ENCODE results near the gene CNTNAP5.

Gene CNTNAP5

DNA sequence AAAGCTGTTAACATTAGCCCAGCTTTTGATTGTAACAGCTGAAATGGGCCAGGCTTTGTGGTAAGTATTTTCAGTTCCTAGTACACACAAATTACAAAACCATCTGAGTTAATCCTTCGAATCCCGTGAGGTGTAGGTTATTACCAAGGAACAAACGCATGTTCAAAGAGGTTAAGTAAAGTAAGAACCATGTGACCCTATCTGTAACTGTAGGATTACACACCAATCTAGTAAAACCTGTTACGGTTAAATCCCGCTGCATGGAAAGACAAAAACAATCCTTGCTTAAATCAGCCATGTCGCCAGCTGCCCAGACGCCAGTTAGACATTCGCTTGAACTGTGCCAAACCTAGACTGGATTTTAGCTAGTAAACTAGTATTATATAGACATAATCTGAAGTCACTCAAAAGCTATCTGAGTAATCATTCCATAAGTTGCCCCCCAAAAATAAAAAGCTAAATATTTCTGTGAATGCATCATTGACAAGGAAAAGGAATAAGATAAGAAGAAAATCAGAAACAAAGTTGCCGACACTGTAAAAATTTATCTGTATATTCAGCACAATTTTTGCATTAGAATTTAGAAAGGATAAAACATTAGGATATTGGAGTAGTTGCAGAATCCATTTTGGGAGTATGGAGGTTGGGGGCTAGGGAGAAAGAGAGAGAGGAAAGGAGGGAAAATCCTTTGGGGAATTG is 638.0 kb downstream of the CNTNAP5 start:
- DNase-seq (ENCODE audit: low read depth) = no peak
- TF ChIP-seq, protein P1, sequence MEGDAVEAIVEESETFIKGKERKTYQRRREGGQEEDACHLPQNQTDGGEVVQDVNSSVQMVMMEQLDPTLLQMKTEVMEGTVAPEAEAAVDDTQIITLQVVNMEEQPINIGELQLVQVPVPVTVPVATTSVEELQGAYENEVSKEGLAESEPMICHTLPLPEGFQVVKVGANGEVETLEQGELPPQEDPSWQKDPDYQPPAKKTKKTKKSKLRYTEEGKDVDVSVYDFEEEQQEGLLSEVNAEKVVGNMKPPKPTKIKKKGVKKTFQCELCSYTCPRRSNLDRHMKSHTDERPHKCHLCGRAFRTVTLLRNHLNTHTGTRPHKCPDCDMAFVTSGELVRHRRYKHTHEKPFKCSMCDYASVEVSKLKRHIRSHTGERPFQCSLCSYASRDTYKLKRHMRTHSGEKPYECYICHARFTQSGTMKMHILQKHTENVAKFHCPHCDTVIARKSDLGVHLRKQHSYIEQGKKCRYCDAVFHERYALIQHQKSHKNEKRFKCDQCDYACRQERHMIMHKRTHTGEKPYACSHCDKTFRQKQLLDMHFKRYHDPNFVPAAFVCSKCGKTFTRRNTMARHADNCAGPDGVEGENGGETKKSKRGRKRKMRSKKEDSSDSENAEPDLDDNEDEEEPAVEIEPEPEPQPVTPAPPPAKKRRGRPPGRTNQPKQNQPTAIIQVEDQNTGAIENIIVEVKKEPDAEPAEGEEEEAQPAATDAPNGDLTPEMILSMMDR (IDR thresholded peaks at IDR 0.05; ENCODE audit: insufficient read depth, low read depth, low read length, missing control alignments) = no peak
- no peak overlapping the region for H3K4me3 ChIP-seq (ENCODE audit: low read depth, low read length)

DNA sequence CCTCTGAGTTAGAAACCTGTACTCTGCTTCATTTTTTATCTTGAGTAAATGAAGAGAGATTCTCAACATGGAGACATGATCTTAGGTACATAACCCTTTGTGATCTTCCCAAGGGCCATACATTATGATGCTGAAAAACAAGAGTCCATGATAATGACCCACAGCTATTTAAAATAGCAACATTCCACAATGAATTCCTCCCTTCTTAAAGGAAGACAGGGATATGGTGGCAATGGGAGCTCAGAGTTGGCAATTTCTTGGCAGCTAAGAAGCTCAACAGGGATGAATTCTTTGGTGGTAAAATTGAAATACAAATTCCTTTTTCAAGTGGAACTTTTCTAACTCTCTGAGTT is 638.5 kb downstream of the CNTNAP5 start:
- TF ChIP-seq, protein P1 (IDR thresholded peaks at IDR 0.05; ENCODE audit: insufficient read depth, low read depth, low read length, missing control alignments) = no peak
- no peak overlapping the region for H3K4me3 ChIP-seq (ENCODE audit: low read depth, low read length)
- DNase-seq (ENCODE audit: low read depth) = no peak

DNA sequence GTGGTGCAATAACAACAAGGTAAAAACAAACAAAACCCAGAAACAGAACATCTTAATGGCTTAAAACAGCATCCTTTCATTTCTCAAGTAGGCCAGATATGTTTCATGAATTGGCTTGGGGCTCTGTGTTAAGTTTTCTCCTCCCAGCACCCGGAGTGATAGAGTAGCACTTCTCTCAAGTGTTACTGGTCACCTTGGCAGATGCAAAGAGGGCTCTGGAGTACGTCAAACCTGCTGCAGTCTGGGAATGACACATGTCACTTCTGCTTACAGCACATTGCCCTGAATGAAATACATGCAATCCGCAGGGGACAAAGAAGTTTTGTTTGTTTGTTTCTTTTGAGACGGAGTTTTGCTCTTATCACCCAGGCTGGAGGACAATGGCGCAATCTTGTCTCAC is 639.3 kb downstream of the CNTNAP5 start:
- H3K4me3 ChIP-seq (ENCODE audit: low read depth, low read length) = no peak overlapping the region
- TF ChIP-seq, protein P1 (IDR thresholded peaks at IDR 0.05; ENCODE audit: insufficient read depth, low read depth, low read length, missing control alignments) = no peak
- DNase-seq (ENCODE audit: low read depth) = no peak

DNA sequence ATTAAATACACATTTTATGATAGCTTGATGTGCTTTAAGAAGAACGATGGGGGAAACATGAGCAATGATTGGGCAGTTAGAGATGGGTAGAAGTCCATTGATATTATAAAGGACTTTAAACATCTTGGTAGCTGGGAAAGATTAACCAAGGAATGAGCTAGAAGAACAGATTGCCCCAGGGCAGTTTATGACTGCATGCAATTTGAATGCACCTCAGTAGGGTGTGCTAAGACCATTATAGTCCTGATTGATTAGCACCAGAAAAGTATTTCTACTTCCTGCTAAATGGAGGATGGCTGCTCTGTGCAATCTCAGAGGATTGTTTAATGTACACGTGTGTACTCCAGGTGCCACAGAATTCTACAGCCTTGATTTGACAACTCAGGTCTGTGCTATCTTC is 641.9 kb downstream of the CNTNAP5 start:
- no peak for DNase-seq (ENCODE audit: low read depth)
- TF ChIP-seq, protein P1 (IDR thresholded peaks at IDR 0.05; ENCODE audit: insufficient read depth, low read depth, low read length, missing control alignments) = no peak
- no peak overlapping the region for H3K4me3 ChIP-seq (ENCODE audit: low read depth, low read length)

DNA sequence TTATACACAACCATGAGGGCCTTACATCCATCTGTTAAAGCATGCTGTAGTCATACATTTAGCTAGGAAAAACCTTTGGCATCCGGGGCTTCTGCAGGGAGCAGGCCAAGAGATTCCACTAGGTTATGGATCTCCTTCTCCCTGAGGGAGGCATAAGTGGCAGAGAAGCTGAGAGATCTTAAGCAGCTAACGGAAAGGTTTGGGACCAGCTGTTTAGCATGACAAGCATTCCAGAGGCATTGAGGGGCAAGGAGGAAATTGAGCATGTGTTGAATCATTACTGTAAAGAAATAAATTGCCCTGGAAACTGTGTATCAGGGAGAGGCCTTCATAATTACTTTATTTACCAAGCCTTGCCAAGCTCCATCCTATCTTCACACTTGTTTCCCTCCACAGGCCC is 643.1 kb downstream of the CNTNAP5 start:
- DNase-seq (ENCODE audit: low read depth) = no peak
- H3K4me3 ChIP-seq (ENCODE audit: low read depth, low read length) = no peak overlapping the region
- TF ChIP-seq, protein P1 (IDR thresholded peaks at IDR 0.05; ENCODE audit: insufficient read depth, low read depth, low read length, missing control alignments) = no peak

DNA sequence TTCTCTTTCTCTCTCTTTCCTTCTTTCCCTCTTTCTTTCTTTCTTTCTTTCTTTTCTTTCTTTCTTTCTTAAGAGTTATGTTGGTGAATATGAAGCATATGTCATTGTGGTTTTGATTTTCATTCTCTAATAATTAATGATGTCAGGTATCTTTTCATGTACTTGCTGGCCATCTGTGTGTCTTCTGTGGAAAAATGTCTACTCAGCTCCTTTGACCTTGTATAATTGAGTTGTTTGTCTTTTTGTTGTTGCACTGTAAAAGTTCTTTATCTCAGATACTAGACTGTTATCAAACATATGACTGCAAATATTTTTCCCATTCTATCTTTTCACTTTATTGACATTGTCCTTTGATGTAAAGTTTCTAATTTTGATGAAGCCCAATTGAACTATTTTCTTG is 645.1 kb downstream of the CNTNAP5 start:
- TF ChIP-seq, protein P1 (IDR thresholded peaks at IDR 0.05; ENCODE audit: insufficient read depth, low read depth, low read length, missing control alignments) = no peak
- DNase-seq (ENCODE audit: low read depth) = no peak
- no peak overlapping the region for H3K4me3 ChIP-seq (ENCODE audit: low read depth, low read length)

DNA sequence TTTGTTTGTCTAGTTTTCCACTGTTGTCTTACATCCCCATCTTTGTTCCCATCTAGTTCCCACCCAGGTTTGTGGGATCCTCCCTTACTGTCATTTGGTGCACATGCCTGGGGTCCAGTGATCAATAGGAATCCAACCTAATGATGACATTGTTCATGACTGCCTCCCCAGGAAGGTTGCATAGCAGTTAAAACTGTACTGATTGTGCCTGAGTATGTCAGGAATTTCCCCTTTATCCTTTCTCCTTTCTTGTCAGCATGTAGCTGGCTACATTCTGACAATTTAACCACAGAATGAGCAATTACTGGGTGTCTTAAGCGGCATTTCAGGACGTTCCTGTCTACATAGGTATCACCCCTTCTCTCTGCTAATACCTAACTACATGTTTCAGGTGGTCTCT is 653.0 kb downstream of the CNTNAP5 start:
- DNase-seq (ENCODE audit: low read depth) = no peak
- no peak overlapping the region for H3K4me3 ChIP-seq (ENCODE audit: low read depth, low read length)
- TF ChIP-seq, protein P1 (IDR thresholded peaks at IDR 0.05; ENCODE audit: insufficient read depth, low read depth, low read length, missing control alignments) = no peak
